DMS53 treated with DMSO at 0.1 percent for 48 hours (cell line): ENCODE measurements around the gene KIF4A.
A peak's percentile ranks its signal among the peaks of the same experiment; 100 is the strongest.
"Not testable (repeated sequence)": the region's sequence is repeated elsewhere in the genome, so short reads cannot be mapped to it uniquely, and the experiment has no call there.

Source experiments
- DNase-seq: peaks from one replicate; lab custom pipeline; 2025; ENCODE audit not compliant: unreplicated experiment; lab: John Stamatoyannopoulos, UW

Gene KIF4A

DNA sequence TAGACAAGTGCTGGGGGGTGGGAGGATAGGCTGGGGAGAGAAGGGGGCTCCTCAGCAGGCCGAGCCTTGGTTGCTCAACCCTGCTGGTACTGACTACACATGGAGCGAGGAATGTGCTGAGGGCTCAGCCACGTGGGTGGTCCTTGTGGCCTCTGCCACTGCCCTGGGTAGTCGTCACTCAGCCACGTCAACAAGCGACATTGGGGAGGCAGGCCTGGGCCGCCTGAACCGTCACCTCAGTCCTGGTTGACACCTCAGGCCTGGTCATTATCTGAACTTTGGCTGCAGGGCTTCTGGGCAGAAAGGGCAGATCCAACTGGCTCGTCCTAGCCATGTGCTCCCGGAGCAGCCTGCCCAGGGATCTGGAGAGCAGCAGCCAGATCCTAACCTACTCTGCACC, 70.5 kb downstream of the KIF4A start:
- no peak for DNase-seq

GRCh38 chrX:70368731-70369130, 78.8 kb downstream of the KIF4A start:
- DNase-seq, result not testable (repeated sequence)

- no peak for DNase-seq
These were observed 96.3 kb downstream of the KIF4A start for GRCh38 chrX:70386235-70386634.

DNA sequence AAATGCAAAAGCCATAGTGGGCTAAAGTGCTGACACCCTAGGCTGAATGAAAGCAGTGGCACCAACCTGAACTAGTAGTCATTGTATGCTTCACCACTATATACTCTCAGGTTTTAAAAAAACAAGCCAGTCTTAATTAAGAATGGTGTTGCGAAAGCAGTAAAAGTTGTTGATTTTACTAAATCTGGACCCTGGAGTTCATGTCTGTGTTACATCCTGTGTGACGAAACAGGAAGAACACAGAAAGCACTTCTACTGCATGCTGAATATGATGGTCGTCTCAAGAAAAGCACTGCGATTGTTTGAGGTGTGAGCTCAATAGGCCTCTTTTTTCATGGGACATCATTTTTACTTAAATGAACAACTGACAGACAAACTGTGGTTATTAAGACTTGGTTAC, 109.0 kb downstream of the KIF4A start:
- no peak for DNase-seq

GRCh38 chrX:70400181-70400580, 110.3 kb downstream of the KIF4A start:
- DNase-seq, result not testable (repeated sequence)

GRCh38 chrX:70402721-70403120, 112.8 kb downstream of the KIF4A start:
- DNase-seq, result no peak

- no peak for DNase-seq
These were observed 115.1 kb downstream of the KIF4A start for GRCh38 chrX:70405003-70405402.

DNA sequence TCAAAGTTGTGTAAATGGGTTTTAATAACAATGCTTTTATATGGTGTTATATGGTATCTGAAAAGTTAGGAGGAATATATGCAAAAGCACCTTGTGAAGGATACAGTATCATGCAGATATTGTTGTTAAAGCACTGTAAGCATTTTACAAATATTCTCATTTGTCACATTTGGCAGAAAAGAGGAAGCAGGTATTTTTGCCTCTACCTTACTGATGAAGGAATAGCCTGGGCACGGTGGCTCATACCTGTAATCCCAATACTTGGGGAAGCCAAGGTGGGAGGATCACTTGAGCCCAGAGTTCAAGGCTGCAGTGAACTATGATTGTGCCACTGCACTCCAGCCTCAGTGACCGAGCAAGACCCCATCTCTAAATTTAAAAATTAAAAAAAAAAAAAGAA, 121.0 kb downstream of the KIF4A start:
- DNase-seq, result no peak

- DNase-seq, result no peak
These were observed 121.6 kb downstream of the KIF4A start for GRCh38 chrX:70411475-70411874.

DNA sequence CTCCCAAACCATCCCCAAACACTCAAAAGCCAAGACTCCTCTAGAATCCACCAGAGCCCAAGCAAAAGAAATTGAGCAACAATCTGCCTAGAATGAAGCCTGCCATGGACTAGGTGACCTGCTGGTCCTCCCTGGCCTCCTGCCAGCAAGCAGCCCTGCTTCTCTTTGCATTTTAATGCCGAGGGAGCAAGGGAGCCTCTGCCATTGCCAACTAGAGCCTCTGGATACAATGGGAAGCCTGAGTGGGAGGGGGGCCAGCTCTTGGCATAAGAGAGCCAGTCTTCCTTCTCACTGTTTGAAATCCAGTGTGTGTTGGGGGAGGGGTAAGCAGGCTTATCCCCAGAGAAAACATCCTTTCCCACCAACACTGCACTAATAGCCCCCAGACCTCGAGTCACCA, 131.7 kb downstream of the KIF4A start:
- no peak for DNase-seq

DNA sequence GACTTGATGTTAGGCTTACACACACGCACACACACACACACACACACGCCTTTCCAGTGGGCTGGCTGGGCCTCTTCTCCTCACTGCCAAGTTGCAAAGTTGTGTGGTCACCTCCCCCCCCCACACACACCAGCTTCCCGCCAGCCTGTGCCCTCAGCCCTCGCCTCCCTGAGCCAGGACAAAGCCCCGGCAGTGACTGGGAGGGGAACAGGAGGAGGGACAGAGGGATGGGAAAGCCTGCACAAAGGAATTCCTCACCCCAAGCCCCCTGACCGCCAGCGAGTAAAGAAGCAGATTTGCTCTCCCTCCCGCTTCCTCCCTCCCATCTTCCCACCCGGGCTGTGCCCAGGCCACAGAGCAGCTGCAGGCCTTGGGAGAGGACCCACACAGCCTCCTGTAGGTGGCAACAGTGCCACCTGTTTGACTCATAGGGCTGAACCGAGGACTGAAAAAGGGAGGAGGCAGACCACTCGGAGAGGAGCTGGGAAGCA, 133.0 kb downstream of the KIF4A start, which contains the start of gene GDPD2:
GDPD2 (plus strand) TSS at position 464 of the 491 bp plus-strand sequence. CDS start 1,671 bp downstream, outside the sequence.
- DNase-seq, result peak; percentile 68

DNA sequence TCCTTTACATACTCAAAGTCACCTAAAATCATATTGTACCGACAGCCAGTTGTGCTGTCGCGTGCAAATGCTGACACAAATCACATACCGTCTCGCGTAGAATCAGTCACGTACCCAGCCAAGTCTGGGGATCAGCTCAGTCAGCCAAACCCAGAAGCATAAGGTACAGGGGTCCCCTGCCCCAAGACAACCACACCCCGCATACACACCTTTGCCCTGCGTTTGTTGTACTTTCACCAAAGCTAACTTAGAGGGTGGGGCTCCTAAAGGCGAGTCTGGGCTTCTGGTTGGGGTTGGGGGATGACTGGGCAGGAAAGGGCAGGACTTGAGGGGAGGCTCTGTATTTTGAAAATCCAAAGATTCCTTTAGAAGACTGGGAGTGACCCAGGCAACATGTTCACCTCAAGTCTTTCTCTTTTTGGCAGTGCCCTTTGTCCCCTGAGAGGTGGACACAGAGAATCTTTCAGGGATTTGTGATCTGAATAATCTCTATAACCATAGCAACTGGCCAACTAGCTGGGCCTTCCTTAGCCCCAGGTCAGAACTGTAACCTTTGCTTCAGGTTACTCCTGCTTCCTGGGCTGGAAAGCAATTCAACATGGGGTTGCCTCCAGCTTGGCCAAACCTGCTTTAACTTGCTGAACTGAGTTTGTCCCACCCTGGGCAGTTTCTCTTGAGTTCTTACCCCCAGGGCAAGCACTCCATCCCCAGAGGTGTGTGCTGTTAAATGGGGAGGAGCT, 134.2 kb downstream of the KIF4A start:
- DNase-seq, result no peak

GRCh38 chrX:70424801-70425200, 134.9 kb downstream of the KIF4A start:
- no peak for DNase-seq

DNA sequence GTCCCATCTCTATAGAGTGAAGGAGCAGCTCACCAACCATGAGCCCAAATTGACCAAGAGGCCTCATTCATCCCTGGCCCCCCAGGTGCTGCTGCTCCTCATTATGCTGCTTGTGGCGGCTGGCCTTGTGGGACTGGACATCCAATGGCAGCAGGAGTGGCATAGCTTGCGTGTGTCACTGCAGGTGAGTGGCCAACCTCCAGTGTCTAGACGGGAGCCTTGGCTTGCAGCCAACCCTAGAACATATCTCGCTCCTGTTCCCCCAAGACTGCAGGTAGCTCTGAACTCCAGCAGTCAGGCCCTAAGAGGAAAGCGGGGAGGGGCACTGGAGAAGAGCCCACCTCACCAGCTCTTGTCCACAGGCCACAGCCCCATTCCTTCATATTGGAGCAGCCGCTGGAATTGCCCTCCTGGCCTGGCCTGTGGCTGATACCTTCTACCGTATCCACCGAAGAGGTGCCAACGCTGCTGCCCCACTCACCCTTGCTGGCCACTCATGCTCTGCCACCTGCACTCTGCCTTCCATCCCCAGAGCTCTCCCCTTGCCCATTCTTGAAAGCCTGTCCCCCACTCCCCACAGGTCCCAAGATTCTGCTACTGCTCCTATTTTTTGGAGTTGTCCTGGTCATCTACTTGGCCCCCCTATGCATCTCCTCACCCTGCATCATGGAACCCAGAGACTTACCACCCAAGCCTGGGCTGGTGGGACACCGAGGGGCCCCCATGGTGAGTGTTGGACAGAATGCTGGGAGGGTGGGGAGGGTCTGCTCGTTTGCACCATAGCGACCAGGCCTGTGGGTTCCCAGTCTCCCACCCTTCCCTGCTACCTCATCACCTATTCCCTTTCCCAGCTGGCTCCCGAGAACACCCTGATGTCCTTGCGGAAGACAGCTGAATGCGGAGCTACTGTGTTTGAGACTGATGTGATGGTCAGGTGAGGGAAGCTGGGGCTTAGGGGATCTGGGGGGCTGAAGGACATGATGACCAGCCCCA, 136.7 kb downstream of the KIF4A start:
- no peak for DNase-seq

DNA sequence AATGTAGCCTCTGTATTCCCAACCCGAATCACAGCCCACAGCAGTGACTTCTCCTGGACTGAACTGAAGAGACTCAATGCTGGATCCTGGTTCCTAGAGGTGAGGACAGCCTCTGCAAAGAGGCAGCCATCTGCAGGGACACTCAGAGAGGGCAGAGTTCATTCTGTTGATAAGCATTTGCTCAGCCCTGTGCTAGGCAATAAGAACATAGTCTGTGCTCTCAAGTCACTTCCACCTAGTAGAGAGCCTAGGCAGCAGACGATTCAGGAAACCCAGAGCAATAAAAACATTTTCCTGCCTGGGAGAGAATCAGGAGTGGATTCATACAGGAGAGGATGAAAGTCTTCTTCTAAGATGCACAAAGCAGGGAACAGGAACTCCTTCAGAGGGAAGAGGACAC, 137.5 kb downstream of the KIF4A start:
- no peak for DNase-seq

DNA sequence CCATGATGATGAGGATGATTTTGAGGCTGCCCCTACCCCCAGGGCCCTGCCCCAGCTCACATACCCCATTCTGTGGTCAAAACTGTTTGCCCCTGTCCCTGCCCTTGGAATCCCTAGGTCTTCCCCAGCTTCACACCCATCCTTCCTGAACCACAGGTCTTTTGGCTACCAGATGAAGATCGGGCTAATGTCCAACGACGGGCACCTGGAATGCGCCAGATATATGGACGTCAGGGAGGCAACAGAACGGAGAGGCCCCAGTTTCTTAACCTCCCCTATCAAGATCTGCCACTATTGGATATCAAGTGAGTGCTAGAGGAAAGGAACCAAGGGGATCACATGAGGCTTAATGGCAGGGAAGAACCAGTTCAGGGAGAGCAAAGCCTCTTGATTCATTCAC, 139.9 kb downstream of the KIF4A start:
- DNase-seq, result no peak

GRCh38 chrX:70432936-70433847, 143.3 kb downstream of the KIF4A start:
- DNase-seq, result no peak

DNA sequence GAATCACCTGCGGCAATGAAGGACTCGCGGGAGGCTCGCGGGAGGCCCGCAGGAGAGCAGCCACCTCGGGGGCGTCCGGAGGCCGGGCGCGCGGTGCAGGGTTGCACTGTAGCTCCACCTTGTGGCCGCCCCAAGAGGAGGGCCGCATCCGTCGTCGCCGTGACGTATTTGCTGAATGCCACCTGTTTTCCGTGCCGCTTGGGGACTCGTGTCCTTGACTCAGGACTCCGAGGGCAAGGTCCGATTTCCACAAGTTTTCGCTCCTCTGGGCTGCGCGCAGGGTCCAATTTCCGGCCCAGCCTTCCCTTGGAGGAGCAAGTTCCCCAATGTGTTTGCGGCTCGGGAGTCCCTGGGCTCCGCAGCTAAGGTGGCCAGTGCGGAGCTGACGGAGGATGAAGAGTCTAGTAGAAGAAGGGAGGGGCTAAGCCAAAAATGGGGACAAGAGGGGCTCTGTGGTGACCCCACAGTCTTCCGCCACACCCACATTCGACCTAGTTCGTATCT, 144.0 kb downstream of the KIF4A start:
- DNase-seq, result peak; percentile 60

DNA sequence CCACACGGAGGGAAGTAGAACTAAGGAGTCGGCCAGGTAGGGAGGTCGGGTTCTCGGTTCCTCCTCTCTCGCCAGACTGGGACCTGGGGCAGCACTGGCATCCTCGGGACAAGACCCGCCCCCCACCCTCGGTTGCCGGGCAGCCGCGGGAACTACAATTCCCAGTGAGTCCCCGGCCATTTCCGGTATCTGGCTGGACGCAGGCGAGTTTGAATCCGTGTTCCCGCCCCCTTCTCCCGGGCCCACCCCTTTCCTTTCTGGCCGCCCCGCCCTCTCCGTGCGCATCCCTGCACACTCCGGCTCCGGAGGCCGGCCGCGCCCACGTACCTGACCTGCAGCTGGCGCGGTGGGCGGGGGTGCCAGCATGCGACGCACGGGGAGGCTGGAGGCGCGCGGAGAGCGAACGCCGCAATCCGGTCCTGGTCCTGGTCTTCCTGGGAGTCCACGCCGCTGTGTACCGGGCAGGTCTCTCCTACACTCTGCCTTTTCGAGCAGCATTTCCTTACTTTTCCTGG, 144.5 kb downstream of the KIF4A start:
- peak; percentile 83 for DNase-seq

DNA sequence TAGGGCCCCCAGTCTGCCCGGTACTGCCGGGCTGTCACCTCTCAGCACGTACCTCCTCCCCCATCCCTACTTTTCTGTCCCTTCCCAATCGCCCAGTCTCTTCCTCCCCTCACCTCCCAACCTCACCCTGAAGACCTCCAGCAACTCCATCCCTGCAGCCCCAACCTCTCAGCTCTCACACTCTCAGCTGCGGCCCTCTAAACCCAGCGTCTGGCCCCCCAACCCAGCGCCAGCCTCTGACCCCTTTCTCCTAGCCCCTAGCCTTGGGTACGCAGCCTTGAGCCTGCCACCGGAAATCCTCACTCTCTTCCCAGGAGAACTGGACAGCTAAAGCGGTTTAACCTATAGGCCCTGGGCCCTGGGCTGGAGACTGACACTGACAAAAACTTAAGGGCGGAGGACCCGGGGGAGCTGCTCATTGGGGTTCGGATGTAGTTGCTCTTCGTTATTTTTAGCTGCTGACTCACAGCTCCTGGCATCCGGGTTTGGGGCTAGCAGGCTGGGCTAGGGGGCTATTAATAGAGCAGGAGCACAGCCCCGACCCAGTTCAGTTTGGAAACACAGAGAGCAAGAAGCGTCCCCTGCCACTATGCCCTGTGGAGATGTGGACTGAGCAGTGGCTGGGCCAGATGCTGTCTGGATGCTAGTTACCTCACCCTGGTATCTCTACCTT, 145.1 kb downstream of the KIF4A start:
- DNase-seq, result no peak
